SK-N-SH (cell line): ENCODE measurements around the gene R3HDM2. TPM values are rescaled to one million over a fixed set of nuclear protein-coding genes. Genes with fewer than 3 reads are reported as not detected.

Source experiments
- CTCF ChIA-PET: fragments of 300-600, 350-600 bp; formaldehyde crosslinking; extraction: SDS; loops from one replicate; lab custom pipeline; 2021; lab: Yijun Ruan, JAX
- POLR2A ChIA-PET: fragments of 350-600 bp; sonication (Branson Sonifier 250); formaldehyde crosslinking; extraction: SDS; loops from one replicate; lab custom pipeline; 2020; ENCODE audit warnings: antibody characterized with exemption, inconsistent platforms; lab: Yijun Ruan, JAX
- DNase-seq: peaks from one replicate; pipeline ENCODE4 v3.0.0; 2012
- H2AFZ ChIP-seq: fragments of 200-600 bp; sonication (generic); 2 replicates; pipeline ENCODE4 v1.8.1; 2016; ENCODE audit warnings: antibody characterized with exemption, mild to moderate bottlenecking, low read depth
- H3F3A ChIP-seq: fragments of 200-600 bp; sonication (generic); replicated peaks from 2 replicates; pipeline ENCODE3; 2016; ENCODE audit warnings: antibody characterized with exemption, mild to moderate bottlenecking; ENCODE audit not compliant: insufficient read depth
- H3K27ac ChIP-seq, 2 experiments: fragments of 200-500 bp in 1 of 2; fragments of 200-600 bp in 1 of 2; sonication (Bioruptor generic) in 1 of 2; sonication (generic), shearing (Covaris generic) in 1 of 2; 2 replicates each; pipeline versions ENCODE4 v1.5.1 to v1.6.1; 2014 to 2016; ENCODE audit warnings: low read depth in 2 of 2, inconsistent platforms in 1 of 2, low read length in 1 of 2, mild to moderate bottlenecking in 1 of 2, mixed read lengths in 1 of 2
- H3K27me3 ChIP-seq: fragments of 200-600 bp; sonication (generic), shearing (Covaris generic); 2 replicates; pipeline ENCODE4 v1.6.1; 2016; ENCODE audit warnings: mixed run types; ENCODE audit not compliant: insufficient read depth
- H3K36me3 ChIP-seq, 2 experiments: fragments of 200-500 bp in 1 of 2; fragments of 200-600 bp in 1 of 2; sonication (Bioruptor generic) in 1 of 2; sonication (generic) in 1 of 2; replicated peaks in 1 of 2; 2 replicates each; pipeline versions ENCODE3 to v1.5.1; 2014 to 2016; ENCODE audit warnings: low read length in 1 of 2, mild to moderate bottlenecking in 1 of 2; ENCODE audit not compliant: insufficient read depth in 2 of 2, control insufficient read depth in 1 of 2
- H3K4me1 ChIP-seq, 2 experiments: fragments of 200-500 bp in 1 of 2; fragments of 200-600 bp in 1 of 2; sonication (Bioruptor generic) in 1 of 2; sonication (generic), shearing (Covaris generic) in 1 of 2; 2 replicates each; pipeline versions ENCODE4 v1.5.1 to v1.6.1; 2014 to 2016; ENCODE audit warnings: low read depth in 1 of 2, low read length in 1 of 2, mixed run types in 1 of 2; ENCODE audit not compliant: insufficient read depth in 2 of 2, control insufficient read depth in 1 of 2
- H3K4me2 ChIP-seq: fragments of 200-600 bp; sonication (generic), shearing (Covaris generic); 2 replicates; pipeline ENCODE4 v1.6.1; 2017; ENCODE audit warnings: mixed run types
- H3K4me3 ChIP-seq, 2 experiments: fragments of 200-500 bp in 1 of 2; fragments of 200-600 bp in 1 of 2; sonication (Bioruptor generic) in 1 of 2; sonication (generic), shearing (Covaris generic) in 1 of 2; 2 replicates each; pipeline versions ENCODE4 v1.5.1 to v1.8.1; 2014 to 2016; ENCODE audit warnings: low read depth in 2 of 2, inconsistent platforms in 1 of 2, low read length in 1 of 2, mild to moderate bottlenecking in 1 of 2, mixed read lengths in 1 of 2, moderate library complexity in 1 of 2
- H3K79me2 ChIP-seq: fragments of 200-600 bp; sonication (generic); 2 replicates; pipeline ENCODE4 v1.8.1; 2017; ENCODE audit warnings: mild to moderate bottlenecking; ENCODE audit not compliant: insufficient read depth
- H3K9ac ChIP-seq: fragments of 200-600 bp; sonication (generic); 2 replicates; pipeline ENCODE4 v1.6.1; 2017; ENCODE audit warnings: mixed run types
- H3K9me2 ChIP-seq: fragments of 200-600 bp; sonication (generic); 2 replicates; pipeline ENCODE4 v1.6.1; 2017; ENCODE audit warnings: mixed run types
- H3K9me3 ChIP-seq: fragments of 200-600 bp; sonication (generic); 2 replicates; pipeline ENCODE4 v1.6.1; 2017; ENCODE audit warnings: mixed run types, mild to moderate bottlenecking, moderate library complexity
- H4K20me1 ChIP-seq: fragments of 200-600 bp; sonication (generic); 2 replicates; pipeline ENCODE4 v1.6.1; 2017; ENCODE audit warnings: mild to moderate bottlenecking, mixed run types; ENCODE audit not compliant: insufficient read depth
- CTCF ChIP-seq: fragments of 200-600 bp; sonication (generic); IDR thresholded peaks from 2 replicates; pipeline ENCODE4 v1.6.1; 2017; ENCODE audit warnings: antibody characterized with exemption, mild to moderate bottlenecking, moderate library complexity
- EZH2phosphoT487 ChIP-seq: fragments of 200-600 bp; sonication (generic); IDR thresholded peaks from 2 replicates; pipeline ENCODE4 v1.6.1; 2017; ENCODE audit warnings: low read depth, mixed run types, mild to moderate bottlenecking, antibody characterized with exemption, moderate library complexity, borderline replicate concordance
- FOXM1 ChIP-seq: IDR thresholded peaks from 2 replicates; pipeline ENCODE4 v1.4.0; 2012; ENCODE audit warnings: low read depth, mild to moderate bottlenecking
- GATA2 ChIP-seq: sonication (generic); formaldehyde crosslinking; IDR thresholded peaks from 2 replicates; pipeline ENCODE4 v1.5.0; 2020; ENCODE audit warnings: mild to moderate bottlenecking, missing genetic modification reagents
- IRF3 ChIP-seq: fragments of 150-350 bp; IDR thresholded peaks from 2 replicates; pipeline ENCODE4 v1.6.1; 2016; ENCODE audit warnings: mild to moderate bottlenecking, low read depth, low read length
- JUND ChIP-seq: IDR thresholded peaks from 2 replicates; pipeline ENCODE4 v1.4.0; 2012
- MEF2A ChIP-seq: IDR thresholded peaks from 2 replicates; pipeline ENCODE4 v1.4.0; 2012; ENCODE audit warnings: low read depth, borderline replicate concordance
- NFIC ChIP-seq: IDR thresholded peaks from 2 replicates; pipeline ENCODE4 v1.4.0; 2012; ENCODE audit warnings: borderline replicate concordance
- NRF1 ChIP-seq: IDR thresholded peaks from 2 replicates; pipeline ENCODE4 v1.6.1; 2012; ENCODE audit warnings: low read depth, mild to moderate bottlenecking, low read length
- POLR2AphosphoS5 ChIP-seq: IDR thresholded peaks from 2 replicates; pipeline ENCODE4 v1.6.1; 2012; ENCODE audit warnings: low read depth, low read length
- RAD21 ChIP-seq: IDR thresholded peaks from 2 replicates; pipeline ENCODE4 v1.6.1; 2012; ENCODE audit warnings: mild to moderate bottlenecking, low read length
- RCOR1 ChIP-seq: fragments of 150-350 bp; IDR thresholded peaks from 2 replicates; pipeline ENCODE4 v1.6.1; 2017; ENCODE audit warnings: antibody characterized with exemption, low read length
- REST ChIP-seq: IDR thresholded peaks from 2 replicates; pipeline ENCODE4 v1.6.1; 2012; ENCODE audit warnings: mild to moderate bottlenecking, low read depth, low read length, moderate library complexity
- SIN3A ChIP-seq: IDR thresholded peaks from 2 replicates; pipeline ENCODE4 v1.6.1; 2012; ENCODE audit warnings: low read depth, mild to moderate bottlenecking, low read length, moderate library complexity, borderline replicate concordance
- SMC3 ChIP-seq: IDR thresholded peaks from 2 replicates; pipeline ENCODE4 v1.6.1; 2012; ENCODE audit warnings: low read depth, low read length, improper control_type of control experiment
- USF1 ChIP-seq: IDR thresholded peaks from 2 replicates; pipeline ENCODE4 v1.4.0; 2012; ENCODE audit warnings: low read depth, borderline replicate concordance
- USF2 ChIP-seq: fragments of 150-350 bp; IDR thresholded peaks from 2 replicates; pipeline ENCODE4 v1.6.1; 2017; ENCODE audit warnings: antibody characterized with exemption, low read length, low read depth, borderline replicate concordance
- WGBS: methylation state at CpG from one replicate; pipeline ENCODE4 v1.1.6; 2017; ENCODE audit warnings: low lambda C conversion rate; 5-methylcytosine and 5-hydroxymethylcytosine counted together
- polyA plus RNA-seq, 3 experiments: library from polyadenylated mRNA; depleted of rRNA; stranded (reverse); fragments of >200 nt; gene quantifications; 2 replicates each; pipeline ENCODE4 v1.2.3, GENCODE V29; 2012

R3HDM2 gene
- polyA plus RNA-seq, 1 of the 3 experiments (the other 2 are of a cell fraction) = 23.1 TPM

GRCh38 chr12:57456145-57456700 lies 25.4 kb upstream of the R3HDM2 start:
- Histone ChIP-seq H4K20me1 (no peaks in the 10 kb centered on the region), H3F3A (peaks cover 5% of the 10 kb centered on the region), H3K27ac (no peak overlapping the region), H2AFZ (no peak overlapping the region), H3K9me3 (no peaks in the 10 kb centered on the region), H3K27me3 (no peaks in the 10 kb centered on the region), H3K9ac (no peak overlapping the region), H3K79me2 (no peaks in the 10 kb centered on the region), H3K4me3 (no peak overlapping the region), H3K9me2 (no peaks in the 10 kb centered on the region), H3K36me3 (no peaks in the 10 kb centered on the region), H3K4me1 (peaks cover 6 to 30% of the 10 kb centered on the region in 2 experiments; a peak in 2 of 4 replicates), H3K4me2 (no peak overlapping the region)
- WGBS = 17% methylated on average over 5 of the region's 15 CpGs
- no peak for DNase-seq
- POLR2A ChIA-PET = interaction anchor here (0.6 kb wide), 1 partner anchor 31 kb away, joined by 5 read pairs; no protein-coding TSS in a partner anchor
- CTCF ChIA-PET = interaction anchor here (0.6 to 13.7 kb wide), 27 partner anchors 8 to 243 kb away, joined by 3 to 391 read pairs (median 6); partner anchors contain the start of genes DDIT3 and INHBC
- TF ChIP-seq CTCF (peak; percentile 68), SMC3 (no peak), EZH2phosphoT487 (no peak), POLR2AphosphoS5 (no peak), FOXM1 (no peak), RAD21 (peak; percentile 46), RCOR1 (no peak), NRF1 (no peak)

- DNase-seq = no peak
- Histone ChIP-seq H3K27ac (no peak overlapping the region), H3K9ac (no peak overlapping the region), H3K4me3 (no peak overlapping the region), H3K4me1 (peaks cover 6 to 23% of the 10 kb centered on the region in 2 experiments; a peak in 2 of 4 replicates), H3F3A (peaks cover 5% of the 10 kb centered on the region), H3K27me3 (no peaks in the 10 kb centered on the region), H3K9me2 (no peaks in the 10 kb centered on the region), H3K36me3 (no peaks in the 10 kb centered on the region), H3K9me3 (no peaks in the 10 kb centered on the region), H4K20me1 (no peaks in the 10 kb centered on the region), H3K4me2 (no peak overlapping the region), H2AFZ (no peak overlapping the region), H3K79me2 (no peaks in the 10 kb centered on the region)
- ChIA-PET CTCF (interaction anchor here (0.6 to 13.7 kb wide), 28 partner anchors 9 to 242 kb away, joined by 3 to 391 read pairs (median 6); partner anchors contain the start of genes DDIT3 and INHBC), POLR2A (interaction anchor here (0.6 kb wide), 2 partner anchors 32 to 978 kb away, joined by 4 to 5 read pairs; no protein-coding TSS in a partner anchor)
- 65% methylated on average over 3 of the region's 10 CpGs for WGBS
- TF ChIP-seq JUND = no peak
- no peak for TF ChIP-seq IRF3
- no peak for TF ChIP-seq MEF2A
- no peak for TF ChIP-seq USF2
- TF ChIP-seq SIN3A = no peak
- no peak for TF ChIP-seq USF1
- no peak for TF ChIP-seq NFIC
- no peak for TF ChIP-seq REST
- no peak for TF ChIP-seq FOXM1
- no peak for TF ChIP-seq GATA2 (CRISPR knock-in tag)
Observed at GRCh38 chr12:57455374-57456144, 24.7 kb upstream of the R3HDM2 start.
